ENCODE data around the gene BTRC.

Gene BTRC

DNA sequence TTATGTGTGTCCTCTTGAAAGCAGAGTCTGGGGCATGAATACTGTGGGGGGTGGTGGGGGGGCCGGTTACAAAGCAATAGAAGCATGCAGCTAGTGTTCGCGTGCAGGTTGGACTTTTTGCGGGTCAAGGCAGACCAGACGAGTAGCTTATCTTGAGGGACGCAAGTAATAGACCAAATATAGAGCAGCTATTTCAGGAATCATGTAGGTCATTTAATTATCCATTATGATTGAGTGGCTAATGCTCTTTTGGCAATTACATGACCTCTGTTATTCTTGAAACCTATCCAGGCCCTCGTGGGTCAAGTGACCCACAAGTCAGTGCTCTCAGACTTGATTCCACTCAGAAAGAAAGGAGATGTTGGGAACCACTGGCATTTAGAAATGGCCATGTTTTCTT lies 93.0 kb downstream of the BTRC start:
- no peak for DNase-seq

DNA sequence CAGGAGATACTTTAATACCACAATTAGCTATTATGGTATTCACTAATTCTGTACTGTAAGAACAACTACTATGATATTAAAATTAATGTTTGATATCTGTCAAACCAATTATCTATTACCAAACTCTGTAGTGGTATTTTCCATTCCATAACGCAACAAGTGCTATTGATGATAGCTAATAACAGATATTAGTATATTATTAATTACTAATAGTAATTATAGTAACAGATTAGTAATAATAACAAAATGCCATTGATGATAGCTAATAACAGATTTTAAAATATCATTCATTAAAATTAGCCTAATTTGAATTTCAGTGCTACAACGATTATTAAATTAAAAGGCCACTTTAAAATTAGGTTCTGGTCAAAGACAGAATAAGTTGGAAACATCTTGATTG lies 93.5 kb downstream of the BTRC start:
- DNase-seq = no peak

GRCh38 chr10:101450277-101451080 lies 96.5 kb downstream of the BTRC start:
- DNase-seq = no peak

GRCh38 chr10:101451261-101451660 lies 97.3 kb downstream of the BTRC start:
- DNase-seq = no peak

GRCh38 chr10:101451667-101452069 lies 97.7 kb downstream of the BTRC start:
- DNase-seq = no peak

GRCh38 chr10:101452176-101452575 lies 98.2 kb downstream of the BTRC start:
- no peak for DNase-seq

DNA sequence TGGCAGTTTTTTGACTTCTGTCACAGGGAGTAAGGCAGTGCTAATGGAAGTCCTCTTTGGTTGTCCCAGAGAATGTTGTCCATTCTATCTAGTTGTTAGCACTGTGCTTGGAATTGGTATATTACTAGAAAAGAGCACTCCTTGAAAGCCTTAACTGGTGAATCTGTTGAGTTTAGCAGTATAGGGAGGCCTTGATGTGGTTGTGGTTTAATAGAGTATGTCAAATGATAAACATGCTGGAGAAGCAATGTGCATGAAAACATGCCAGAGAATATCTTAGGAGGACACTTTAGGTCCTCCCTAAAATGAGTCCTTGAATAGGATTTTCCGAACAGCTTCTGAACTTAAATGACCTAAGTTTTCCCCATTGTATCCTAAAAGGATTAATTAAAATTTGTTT lies 98.6 kb downstream of the BTRC start:
- no peak for DNase-seq

- DNase-seq = no peak
Observed at GRCh38 chr10:101453318-101453717, 99.4 kb downstream of the BTRC start.

- no peak for DNase-seq
Observed at GRCh38 chr10:101453791-101454718, 100.1 kb downstream of the BTRC start.

- DNase-seq = no peak
Observed at GRCh38 chr10:101458869-101459268, 104.9 kb downstream of the BTRC start.

- DNase-seq = no peak
Observed at GRCh38 chr10:101464082-101464481, 110.1 kb downstream of the BTRC start.

- DNase-seq = no peak
Observed at GRCh38 chr10:101464599-101464998, 110.6 kb downstream of the BTRC start.

DNA sequence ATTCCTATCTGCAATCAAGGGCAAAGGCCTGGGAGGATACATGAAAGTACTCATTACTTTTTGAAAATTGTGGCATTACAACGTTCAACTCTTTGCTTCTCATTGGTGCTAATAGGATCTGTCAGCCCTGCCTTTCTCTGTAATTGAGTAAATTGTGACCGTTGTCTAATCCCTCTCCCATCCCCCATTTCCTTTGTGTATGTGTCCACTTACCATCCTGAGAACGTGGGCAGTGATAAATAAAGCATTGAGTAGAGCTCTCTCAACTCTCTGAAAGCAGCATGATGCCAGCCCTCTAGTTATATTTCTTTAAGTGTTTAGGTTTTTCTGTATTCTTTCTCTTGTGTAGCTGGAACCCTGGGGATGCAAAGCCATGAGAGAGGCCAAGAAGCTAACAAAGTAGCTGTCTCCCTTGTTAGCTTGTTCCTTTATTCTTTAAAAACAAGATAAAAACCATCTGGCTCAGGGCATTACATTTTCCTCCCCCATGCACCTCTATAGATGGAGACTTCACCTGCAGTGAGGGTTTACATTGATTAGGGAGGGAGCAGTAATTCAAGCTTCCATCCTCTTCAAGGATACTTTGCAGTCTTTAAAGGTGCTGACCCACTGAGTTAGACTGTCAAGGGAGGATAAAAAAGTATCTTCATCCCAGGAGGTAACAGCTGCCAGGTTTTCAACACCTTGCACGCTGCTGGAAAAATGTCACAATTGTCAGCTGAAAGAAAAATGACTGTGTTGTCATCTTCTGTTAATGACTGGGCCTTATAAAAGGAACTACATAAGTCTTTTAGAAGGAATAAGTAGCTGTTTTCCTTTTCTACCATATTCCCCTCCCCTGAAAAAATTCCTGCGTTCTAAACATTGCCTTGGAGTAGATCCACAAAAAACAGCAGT lies 112.3 kb downstream of the BTRC start:
- no peak for DNase-seq

DNA sequence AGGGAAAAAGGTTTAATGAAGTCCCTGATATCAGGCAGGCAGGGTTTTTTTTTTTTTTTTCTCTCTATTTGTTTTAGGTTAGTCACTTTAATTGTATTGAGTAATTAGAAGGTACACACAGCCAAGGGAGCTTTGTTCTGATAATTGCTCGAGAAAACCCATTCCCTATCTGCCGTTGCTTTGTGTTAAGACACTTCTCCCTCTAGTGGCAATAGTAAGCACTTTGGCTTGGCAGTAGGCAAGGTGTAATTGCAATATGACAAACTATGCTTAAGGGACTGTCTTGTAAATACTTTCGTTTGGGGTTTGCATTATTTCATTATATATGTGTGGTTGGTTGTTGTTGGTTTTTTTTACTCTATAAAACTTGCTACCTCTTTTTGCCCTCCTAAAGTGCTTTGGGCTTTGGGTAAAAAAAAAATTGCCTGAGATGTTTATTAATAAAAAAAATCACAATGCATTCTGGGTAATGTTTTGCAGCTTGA lies 113.4 kb downstream of the BTRC start:
- DNase-seq = no peak

GRCh38 chr10:101468159-101468558 lies 114.2 kb downstream of the BTRC start:
- no peak for DNase-seq

DNA sequence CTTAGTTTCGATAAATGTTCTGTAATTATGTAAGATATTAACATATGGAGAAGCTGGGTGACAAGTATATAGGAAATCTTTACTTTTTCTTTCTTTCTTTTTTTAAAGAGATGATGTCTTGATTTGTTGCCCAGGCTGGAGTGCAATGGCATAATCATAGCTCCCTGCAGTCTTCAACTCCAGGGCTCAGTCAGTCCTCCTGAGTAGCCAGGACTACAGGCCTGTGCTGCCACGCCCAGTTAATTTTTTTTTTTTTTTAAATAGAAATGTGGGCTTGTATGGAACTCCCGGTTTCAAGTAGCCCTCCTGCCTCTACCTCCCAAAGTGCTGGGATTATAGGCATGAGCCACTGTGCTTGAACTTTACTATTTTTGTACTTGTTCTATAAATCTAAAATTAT lies 122.4 kb downstream of the BTRC start:
- no peak for DNase-seq

- DNase-seq = no peak
Observed at GRCh38 chr10:101478956-101479355, 125.0 kb downstream of the BTRC start.

GRCh38 chr10:101481256-101481655 lies 127.3 kb downstream of the BTRC start:
- no peak for DNase-seq

DNA sequence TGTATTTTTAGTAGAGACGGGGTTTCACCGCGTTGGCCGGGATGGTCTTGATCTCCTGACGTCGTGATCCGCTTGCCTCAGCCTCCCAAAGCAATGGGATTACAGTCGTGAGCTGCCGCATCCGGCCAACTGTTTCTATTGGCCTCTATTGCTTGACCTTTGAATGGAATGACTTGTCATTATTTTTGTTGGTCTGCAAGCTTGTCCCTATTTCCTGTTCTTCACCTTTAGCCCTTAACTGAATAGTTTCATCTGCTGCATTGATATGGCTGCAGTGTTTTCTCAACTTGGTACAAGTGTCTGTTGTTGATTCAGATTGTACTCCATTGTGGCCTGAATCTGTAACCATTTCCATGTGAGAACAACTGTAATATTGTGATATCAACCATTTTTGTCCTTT lies 128.6 kb downstream of the BTRC start:
- DNase-seq = no peak

DNA sequence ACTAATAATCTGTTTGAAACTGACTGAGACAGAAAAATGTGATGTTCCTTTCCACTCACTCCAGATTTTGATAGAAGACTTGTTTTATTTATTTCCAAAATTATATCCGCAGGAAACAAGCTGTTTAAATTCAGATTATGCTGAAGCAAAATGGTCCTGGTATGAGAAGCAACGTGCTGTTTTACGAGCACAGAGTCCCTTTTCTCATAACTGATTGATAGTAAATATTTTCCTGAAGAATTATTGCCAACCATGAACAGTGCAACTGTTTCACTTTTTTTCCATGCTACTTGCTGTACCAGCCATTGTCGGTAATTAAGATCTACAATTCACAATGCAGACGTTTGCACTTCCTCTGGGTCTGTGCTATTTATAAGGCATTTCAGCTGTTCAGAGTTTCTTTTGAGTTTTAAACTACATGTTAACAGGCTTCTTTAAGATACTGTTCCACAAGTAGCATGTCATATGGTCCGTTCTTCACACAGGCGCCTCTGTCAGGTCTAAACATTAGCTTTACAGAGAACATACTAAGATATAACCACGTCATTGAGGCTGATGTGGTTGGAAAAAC lies 130.3 kb downstream of the BTRC start:
- no peak for DNase-seq

- DNase-seq = no peak
Observed at GRCh38 chr10:101485207-101485606, 131.2 kb downstream of the BTRC start.
